Measurements from ENCODE around the gene AIF1L. TPM values are rescaled to one million over a fixed set of nuclear protein-coding genes. Genes with fewer than 3 reads are reported as not detected.

Gene AIF1L
- total RNA-seq, 2 donors from 2014 or later, result 18.8 to 21.9 TPM

- Histone ChIP-seq H3K4me1 (ENCODE audit: control insufficient read depth in 1 of 2, low read depth in 2 of 2) (no peaks in the 10 kb centered on the region), H3K9me3 (no peaks in the 10 kb centered on the region), H3K27ac (no peak overlapping the region), H3K27me3 (replicated peaks; ENCODE audit: insufficient read depth) (no peaks in the 10 kb centered on the region), H3K36me3 (no peaks in the 10 kb centered on the region), H3K4me3 (no peak overlapping the region)
- no peak for ATAC-seq (ENCODE audit: insufficient number of reproducible peaks, low FRiP score, low read depth)
- TF ChIP-seq CTCF (IDR thresholded peaks at IDR 0.05), result no peak
- DNase-seq (ENCODE audit: low spot score), result no peak
Observed at GRCh38 chr9:131068076-131068816, 28.1 kb upstream of the AIF1L start.

GRCh38 chr9:131069699-131070098 lies 26.6 kb upstream of the AIF1L start:
- no peaks in the 10 kb centered on the region for H3K36me3 ChIP-seq
- no peaks in the 10 kb centered on the region for H3K9me3 ChIP-seq
- TF ChIP-seq CTCF (IDR thresholded peaks at IDR 0.05), result no peak
- no peaks in the 10 kb centered on the region for H3K27me3 ChIP-seq (replicated peaks; ENCODE audit: insufficient read depth)
- DNase-seq (ENCODE audit: low spot score), result no peak
- no peak for ATAC-seq (ENCODE audit: insufficient number of reproducible peaks, low FRiP score, low read depth)
- no peak overlapping the region for H3K4me3 ChIP-seq
- no peak overlapping the region for H3K27ac ChIP-seq
- no peaks in the 10 kb centered on the region for H3K4me1 ChIP-seq (ENCODE audit: control insufficient read depth in 1 of 2, low read depth in 2 of 2)

- Histone ChIP-seq H3K27me3 (replicated peaks; ENCODE audit: insufficient read depth) (no peaks in the 10 kb centered on the region), H3K4me1 (ENCODE audit: control insufficient read depth in 1 of 2, low read depth in 2 of 2) (no peaks in the 10 kb centered on the region), H3K36me3 (no peaks in the 10 kb centered on the region), H3K4me3 (no peak overlapping the region), H3K27ac (no peak overlapping the region), H3K9me3 (no peaks in the 10 kb centered on the region)
- DNase-seq (ENCODE audit: low spot score), result no peak
- no peak for TF ChIP-seq CTCF (IDR thresholded peaks at IDR 0.05)
- ATAC-seq (ENCODE audit: insufficient number of reproducible peaks, low FRiP score, low read depth), result no peak
Observed at GRCh38 chr9:131072107-131072870, 24.0 kb upstream of the AIF1L start.

GRCh38 chr9:131072871-131073237 lies 23.5 kb upstream of the AIF1L start:
- Histone ChIP-seq H3K9me3 (no peaks in the 10 kb centered on the region), H3K36me3 (no peaks in the 10 kb centered on the region), H3K27me3 (replicated peaks; ENCODE audit: insufficient read depth) (no peaks in the 10 kb centered on the region), H3K27ac (no peak overlapping the region), H3K4me1 (ENCODE audit: control insufficient read depth in 1 of 2, low read depth in 2 of 2) (no peaks in the 10 kb centered on the region), H3K4me3 (no peak overlapping the region)
- no peak for TF ChIP-seq CTCF (IDR thresholded peaks at IDR 0.05)
- DNase-seq (ENCODE audit: low spot score) (no peak), ATAC-seq (ENCODE audit: insufficient number of reproducible peaks, low FRiP score, low read depth) (no peak)

- no peaks in the 10 kb centered on the region for H3K27me3 ChIP-seq (replicated peaks; ENCODE audit: insufficient read depth)
- H3K27ac ChIP-seq, result no peak overlapping the region
- TF ChIP-seq CTCF (IDR thresholded peaks at IDR 0.05), result no peak
- H3K36me3 ChIP-seq, result no peaks in the 10 kb centered on the region
- no peaks in the 10 kb centered on the region for H3K4me1 ChIP-seq (ENCODE audit: control insufficient read depth in 1 of 2, low read depth in 2 of 2)
- ATAC-seq (ENCODE audit: insufficient number of reproducible peaks, low FRiP score, low read depth) (no peak), DNase-seq (ENCODE audit: low spot score) (no peak)
- no peaks in the 10 kb centered on the region for H3K9me3 ChIP-seq
- H3K4me3 ChIP-seq, result no peak overlapping the region
Observed at GRCh38 chr9:131076347-131077195, 19.8 kb upstream of the AIF1L start.
